Vagina (tissue), 2 donors: ENCODE measurements around the gene NFE2L1. TPM values are rescaled to one million over a fixed set of nuclear protein-coding genes. Genes with fewer than 3 reads are reported as not detected.

Experiments
- DNase-seq, 2 donors: peaks; one replicate each; pipeline ENCODE4 v3.0.0-alpha.2; 2017; ENCODE audit errors: extremely low spot score in 2 of 2
- H3K27ac ChIP-seq: fragments of 200-600 bp; sonication (generic); one replicate; pipeline ENCODE4 v1.5.1; 2019
- H3K27me3 ChIP-seq: fragments of 200-600 bp; sonication (generic); one replicate; pipeline ENCODE4 v1.5.1; 2019
- H3K36me3 ChIP-seq, 2 donors: fragments of 200-600 bp; sonication (generic); one replicate each; pipeline ENCODE4 v1.5.1; 2017 to 2019
- H3K4me1 ChIP-seq: fragments of 200-600 bp; sonication (generic); one replicate; pipeline ENCODE4 v1.5.1; 2019
- H3K4me3 ChIP-seq, 2 donors: fragments of 200-600 bp; sonication (generic); 1 replicate in 1 of 2; 2 replicates in 1 of 2; pipeline ENCODE4 v1.5.1; 2016 to 2019
- H3K9me3 ChIP-seq: fragments of 200-600 bp; sonication (generic); one replicate; pipeline ENCODE4 v1.5.1; 2019
- CTCF ChIP-seq, 3 experiments: fragments of 450-650 bp in 2 of 3; fragments of 200-600 bp in 1 of 3; sonication (generic) in 1 of 3; IDR thresholded peaks; one replicate each; pipeline ENCODE4 v1.5.1; 2017 to 2019; ENCODE audit warnings: antibody characterized with exemption in 3 of 3, mild to moderate bottlenecking in 2 of 3, moderate library complexity in 2 of 3
- POLR2A ChIP-seq, 2 donors: fragments of 450-650 bp; IDR thresholded peaks; one replicate each; pipeline ENCODE4 v1.6.1; 2017; ENCODE audit warnings: antibody characterized with exemption in 2 of 2, mild to moderate bottlenecking in 2 of 2, moderate library complexity in 2 of 2
- POLR2AphosphoS5 ChIP-seq, 2 donors: sonication (generic); formaldehyde crosslinking; IDR thresholded peaks; one replicate each; pipeline ENCODE4 v1.9.0; 2017; ENCODE audit warnings: antibody characterized with exemption in 2 of 2, mild to moderate bottlenecking in 2 of 2, low read depth in 1 of 2; ENCODE audit not compliant: insufficient read depth in 1 of 2
- intact Hi-C: fragments of 100-400 bp; cut with DNase I; formaldehyde crosslinking; loops from one replicate; pipeline ENCODE4 v1.15.1; 2023
- total RNA-seq: library from RNA; depleted of rRNA; stranded (reverse); fragments of >200 nt; gene quantifications from one replicate; pipeline ENCODE4 v1.2.3, GENCODE V29; 2016

NFE2L1 gene
- total RNA-seq, 1 donor from 2014 or later, result 190 TPM

GRCh38 chr17:48081858-48082257 lies 33.7 kb downstream of the NFE2L1 start:
- H3K27me3 ChIP-seq, result no peaks in the 10 kb centered on the region
- no peak overlapping the region for H3K4me3 ChIP-seq
- TF ChIP-seq POLR2AphosphoS5 (IDR thresholded peaks at IDR 0.05; ENCODE audit: insufficient read depth in 1 of 2, low read depth in 1 of 2), result no peak
- no peak for TF ChIP-seq CTCF (IDR thresholded peaks at IDR 0.05)
- TF ChIP-seq POLR2A (IDR thresholded peaks at IDR 0.05), result no peak
- H3K36me3 ChIP-seq, result no peaks in the 10 kb centered on the region
- no peaks in the 10 kb centered on the region for H3K9me3 ChIP-seq
- no peak for DNase-seq
- no peak overlapping the region for H3K27ac ChIP-seq
- intact Hi-C loops, result no loop called here
- peaks cover 22% of the 10 kb centered on the region for H3K4me1 ChIP-seq

- Histone ChIP-seq H3K9me3 (no peaks in the 10 kb centered on the region), H3K36me3 (no peaks in the 10 kb centered on the region), H3K27me3 (no peaks in the 10 kb centered on the region), H3K4me3 (no peak overlapping the region), H3K4me1 (peaks cover 22% of the 10 kb centered on the region), H3K27ac (no peak overlapping the region)
- TF ChIP-seq POLR2A (IDR thresholded peaks at IDR 0.05) (no peak), CTCF (IDR thresholded peaks at IDR 0.05) (no peak), POLR2AphosphoS5 (IDR thresholded peaks at IDR 0.05; ENCODE audit: insufficient read depth in 1 of 2, low read depth in 1 of 2) (no peak)
- no peak for DNase-seq
- intact Hi-C loops, result no loop called here
These were observed 36.8 kb downstream of the NFE2L1 start for GRCh38 chr17:48084932-48085331.

- H3K27me3 ChIP-seq, result no peaks in the 10 kb centered on the region
- H3K9me3 ChIP-seq, result no peaks in the 10 kb centered on the region
- intact Hi-C loops, result no loop called here
- no peaks in the 10 kb centered on the region for H3K36me3 ChIP-seq
- TF ChIP-seq CTCF (IDR thresholded peaks at IDR 0.05) (no peak), POLR2AphosphoS5 (IDR thresholded peaks at IDR 0.05; ENCODE audit: insufficient read depth in 1 of 2, low read depth in 1 of 2) (peak in 1 of 2 donors; percentile 48), POLR2A (IDR thresholded peaks at IDR 0.05) (no peak)
- peaks cover 21% of the 10 kb centered on the region for H3K4me1 ChIP-seq
- DNase-seq, result no peak
- no peak overlapping the region for H3K4me3 ChIP-seq
- H3K27ac ChIP-seq, result peak overlapping the region; percentile 18
These were observed 45.3 kb downstream of the NFE2L1 start for GRCh38 chr17:48093341-48094045.

GRCh38 chr17:48095611-48096010 lies 47.5 kb downstream of the NFE2L1 start:
- no peaks in the 10 kb centered on the region for H3K9me3 ChIP-seq
- no peak for TF ChIP-seq POLR2A (IDR thresholded peaks at IDR 0.05)
- no peak for TF ChIP-seq POLR2AphosphoS5 (IDR thresholded peaks at IDR 0.05; ENCODE audit: insufficient read depth in 1 of 2, low read depth in 1 of 2)
- no peak for TF ChIP-seq CTCF (IDR thresholded peaks at IDR 0.05)
- H3K4me3 ChIP-seq, result no peak overlapping the region
- no peak overlapping the region for H3K27ac ChIP-seq
- H3K4me1 ChIP-seq, result peaks cover 36% of the 10 kb centered on the region
- intact Hi-C loops, result no loop called here
- H3K36me3 ChIP-seq, result no peaks in the 10 kb centered on the region
- DNase-seq, result no peak
- H3K27me3 ChIP-seq, result no peaks in the 10 kb centered on the region

- H3K9me3 ChIP-seq, result no peaks in the 10 kb centered on the region
- H3K27me3 ChIP-seq, result no peaks in the 10 kb centered on the region
- intact Hi-C loops, result no loop called here
- peaks cover 32% of the 10 kb centered on the region for H3K4me1 ChIP-seq
- DNase-seq, result no peak
- H3K27ac ChIP-seq, result peak overlapping the region; percentile 90
- no peaks in the 10 kb centered on the region for H3K36me3 ChIP-seq
- peak overlapping the region; percentile 94 to 97 for H3K4me3 ChIP-seq
- TF ChIP-seq CTCF (IDR thresholded peaks at IDR 0.05) (no peak), POLR2AphosphoS5 (IDR thresholded peaks at IDR 0.05; ENCODE audit: insufficient read depth in 1 of 2, low read depth in 1 of 2) (no peak), POLR2A (IDR thresholded peaks at IDR 0.05) (no peak)
These were observed 52.0 kb downstream of the NFE2L1 start for GRCh38 chr17:48100160-48100559.
